HG03575 (cell line): ENCODE measurements around the gene AGPS.
A peak's percentile ranks its signal among the peaks of the same experiment; 100 is the strongest.
"Not testable (repeated sequence)": the region's sequence is repeated elsewhere in the genome, so short reads cannot be mapped to it uniquely, and the experiment has no call there.

ENCODE experiments used
- ATAC-seq: cut with Tn5 transposase; IDR thresholded peaks from one replicate; pipeline ENCODE4 v1.9.1; 2021; ENCODE audit not compliant: unreplicated experiment, insufficient number of reproducible peaks, low FRiP score; ENCODE audit errors: extremely low read depth

Gene AGPS

DNA sequence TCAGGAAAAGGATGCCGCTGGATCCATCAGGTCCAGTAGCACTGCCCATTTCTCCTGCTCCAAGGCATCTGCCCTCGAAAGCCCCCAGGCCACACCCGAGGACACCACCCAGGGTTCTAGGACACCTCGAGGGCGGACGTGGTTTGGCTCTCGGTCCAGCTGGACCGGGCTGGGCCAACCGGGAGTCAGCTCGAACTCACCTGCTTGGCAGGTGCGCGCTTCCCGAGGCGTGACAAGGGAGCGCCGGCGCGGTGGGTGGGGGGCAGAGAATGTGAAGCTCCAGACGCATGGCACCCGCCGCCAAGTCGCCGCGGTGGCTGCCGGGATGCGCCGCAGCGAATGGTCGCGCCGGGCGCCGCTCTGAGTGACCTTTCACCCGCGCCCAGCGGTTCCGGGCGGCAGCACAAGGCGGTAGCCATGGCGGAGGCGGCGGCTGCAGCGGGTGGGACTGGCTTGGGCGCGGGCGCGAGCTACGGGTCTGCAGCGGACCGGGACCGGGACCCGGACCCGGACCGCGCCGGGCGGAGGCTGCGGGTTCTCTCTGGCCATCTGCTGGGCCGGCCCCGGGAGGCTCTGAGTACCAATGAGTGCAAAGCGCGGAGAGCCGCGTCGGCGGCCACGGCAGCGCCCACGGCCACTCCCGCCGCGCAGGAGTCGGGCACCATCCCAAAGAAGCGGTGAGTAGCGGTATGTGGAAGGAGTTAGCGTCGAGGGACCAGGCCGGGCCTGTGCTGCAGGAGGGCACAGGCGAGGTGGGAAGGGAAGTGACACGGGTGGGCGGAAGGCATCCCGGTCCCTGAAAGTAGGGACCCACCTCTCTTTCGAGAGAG is at the start of gene AGPS:
Gene AGPS, plus strand, starts transcription at position 401 of the 830 bp plus-strand sequence. Its CDS starts 17 bp downstream, at position 418.
- ATAC-seq, result peak; percentile 43

DNA sequence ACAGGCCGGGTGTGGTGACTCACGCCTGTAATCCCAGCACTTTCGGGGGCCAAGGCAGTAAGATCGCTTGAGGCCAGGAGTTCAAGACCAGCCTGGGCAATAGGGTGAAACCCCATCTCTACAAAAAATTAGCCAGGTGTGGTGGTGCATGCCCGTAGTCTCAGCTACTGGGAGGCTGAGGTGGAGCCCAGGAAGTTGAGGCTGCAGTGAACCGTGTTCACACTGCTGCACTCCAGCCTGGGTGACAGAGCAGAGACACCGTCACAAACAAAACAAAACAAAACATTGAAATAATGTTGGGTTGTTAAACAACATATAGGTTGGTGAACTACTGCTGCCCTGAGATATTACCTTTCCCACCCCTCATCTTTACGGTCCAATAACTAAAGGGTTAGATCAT is 48.8 kb upstream of the AGPS start:
- no peak for ATAC-seq

DNA sequence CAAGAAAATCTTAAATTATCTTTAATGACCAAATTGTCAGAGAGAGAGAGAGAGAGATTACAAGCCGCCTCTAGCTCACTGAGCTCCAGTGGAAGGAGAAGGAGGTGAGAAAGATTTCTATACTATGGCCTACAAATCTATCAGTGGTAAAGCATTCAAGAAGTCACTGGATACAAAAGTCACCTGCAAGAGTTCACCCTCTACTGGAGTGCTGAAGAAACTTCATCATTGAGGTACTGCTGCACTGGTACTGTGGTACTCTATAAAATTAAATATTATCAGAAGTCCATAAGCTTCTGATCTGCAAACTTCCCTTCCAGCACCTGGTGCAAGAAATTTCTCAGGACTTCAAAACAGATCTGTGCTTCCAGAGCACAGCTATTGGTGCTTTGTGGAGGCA is 48.3 kb upstream of the AGPS start:
- no peak for ATAC-seq

- ATAC-seq, result no peak
These were observed 46.4 kb upstream of the AGPS start for GRCh38 chr2:177346192-177346591.

DNA sequence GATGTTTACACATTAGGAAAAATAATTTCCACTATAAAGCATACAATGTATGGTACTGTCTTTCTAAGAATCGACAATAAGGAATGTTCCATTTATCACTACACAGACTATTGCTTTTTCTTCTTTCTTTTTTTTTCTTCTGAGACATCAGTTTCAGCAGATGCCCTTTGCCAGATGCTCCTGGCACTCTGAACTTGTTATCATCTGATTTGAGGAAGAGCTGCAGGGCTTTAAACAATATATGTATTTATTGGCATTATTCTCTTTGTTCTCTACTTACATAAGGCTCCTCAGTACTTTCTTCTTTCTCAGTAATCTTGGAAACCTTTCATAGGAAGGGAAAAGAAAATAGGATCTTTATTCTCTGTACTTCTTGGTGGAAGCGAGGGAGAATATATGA is 45.0 kb upstream of the AGPS start:
- no peak for ATAC-seq

DNA sequence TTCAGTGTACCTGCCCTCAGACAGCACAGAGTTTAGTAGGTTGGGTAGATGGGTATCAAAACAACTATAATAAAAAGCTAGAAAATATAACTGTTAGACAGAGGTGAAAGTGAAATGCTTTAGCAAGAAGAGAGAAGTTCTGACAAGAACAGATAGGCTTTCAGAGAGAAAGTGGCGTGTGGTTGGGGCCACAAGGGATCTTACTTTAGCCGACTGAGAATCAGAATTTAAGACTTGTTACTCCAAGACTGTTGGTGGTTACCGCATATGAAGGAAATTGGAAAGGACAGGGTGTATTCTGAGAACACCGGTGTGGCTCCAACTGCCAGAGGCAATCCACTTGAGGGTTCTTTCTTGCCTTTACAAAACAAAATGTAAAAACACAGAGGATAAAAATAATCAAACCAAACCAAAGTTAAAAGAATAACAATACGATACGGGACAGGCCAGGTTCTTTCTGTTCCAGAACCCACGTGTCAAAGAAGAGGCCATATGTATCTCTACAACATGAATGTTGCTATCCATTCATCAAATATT is 44.4 kb upstream of the AGPS start:
- ATAC-seq, result no peak

GRCh38 chr2:177348733-177349693 is 43.6 kb upstream of the AGPS start:
- no peak for ATAC-seq

DNA sequence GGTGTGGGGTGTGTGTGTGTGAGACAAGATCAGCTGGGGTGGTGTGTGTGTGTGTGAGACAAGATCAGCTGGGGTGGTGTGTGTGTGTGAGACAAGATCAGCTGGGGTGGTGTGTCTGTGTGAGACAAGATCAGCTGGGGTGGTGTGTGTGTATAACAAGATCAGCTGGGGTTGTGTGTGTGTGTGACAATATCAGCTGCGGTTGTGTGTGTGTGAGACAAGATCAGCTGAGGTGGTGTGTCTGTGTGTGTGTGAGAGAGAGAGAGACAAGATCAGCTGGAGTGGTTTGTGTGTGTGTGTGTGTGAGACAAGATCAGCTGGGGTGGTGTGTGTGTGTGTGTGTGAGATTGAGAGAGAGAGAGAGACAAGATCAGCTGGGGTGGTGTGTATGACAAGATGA is 41.9 kb upstream of the AGPS start:
- ATAC-seq, result not testable (repeated sequence)

DNA sequence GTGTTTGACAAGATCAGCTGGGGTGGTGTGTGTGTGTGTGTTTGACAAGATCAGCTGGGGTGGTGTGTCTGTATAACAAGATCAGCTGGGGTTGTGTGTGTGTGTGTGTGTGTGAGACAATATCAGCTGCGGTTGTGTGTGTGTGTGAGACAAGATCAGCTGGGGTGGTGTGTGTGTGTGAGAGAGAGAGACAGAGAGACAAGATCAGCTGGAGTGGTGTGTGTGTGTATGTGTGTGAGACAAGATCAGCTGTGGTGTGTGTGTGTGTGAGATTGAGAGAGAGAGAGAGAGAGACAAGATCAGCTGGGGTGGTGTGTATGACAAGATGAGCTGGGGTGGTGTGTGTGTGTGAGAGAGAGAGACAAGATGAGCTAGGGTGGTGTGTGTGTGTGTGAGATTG is 41.5 kb upstream of the AGPS start:
- ATAC-seq, result not testable (repeated sequence)

DNA sequence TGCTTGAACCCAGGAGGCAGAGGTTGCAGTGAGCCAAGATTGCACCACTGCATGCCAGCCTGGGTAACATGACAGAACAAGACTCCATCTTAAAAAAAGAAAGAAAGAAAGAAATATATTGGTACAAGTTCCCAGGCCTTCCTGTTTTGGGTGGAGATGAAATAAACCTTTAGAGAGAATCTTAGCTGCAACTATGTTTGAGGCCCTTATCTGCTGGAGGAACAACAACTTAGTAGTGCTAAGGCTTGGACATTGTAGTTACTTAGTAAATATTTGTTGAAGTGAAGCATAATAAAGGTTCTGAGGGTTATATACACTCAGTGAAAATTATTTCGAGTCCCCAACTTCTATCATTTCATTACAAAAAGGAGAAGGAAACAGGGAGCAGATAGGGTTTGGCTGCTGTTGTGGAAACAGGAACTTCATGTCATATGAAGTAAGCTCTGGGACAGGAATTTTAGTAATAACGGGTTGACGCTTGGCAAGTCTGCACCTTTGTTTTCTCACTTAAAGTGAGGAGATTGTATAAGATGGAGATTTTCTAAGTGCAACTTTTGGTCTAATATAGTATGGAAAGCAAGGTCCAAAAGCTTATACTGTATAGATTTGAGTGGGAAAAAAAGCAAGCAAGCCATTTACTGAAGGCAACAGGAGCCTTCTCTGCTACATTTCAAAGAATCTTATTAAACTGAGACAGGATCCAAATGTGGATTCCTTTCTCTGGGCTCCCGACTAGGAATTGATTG is 40.0 kb upstream of the AGPS start:
- no peak for ATAC-seq

- no peak for ATAC-seq
These were observed 39.4 kb upstream of the AGPS start for GRCh38 chr2:177353187-177353478.

- not testable (repeated sequence) for ATAC-seq
These were observed 38.0 kb upstream of the AGPS start for GRCh38 chr2:177354541-177354940.

GRCh38 chr2:177355874-177356273 is 36.7 kb upstream of the AGPS start:
- no peak for ATAC-seq

GRCh38 chr2:177359836-177360595 is 32.6 kb upstream of the AGPS start:
- ATAC-seq, result no peak

GRCh38 chr2:177362499-177362898 is 30.1 kb upstream of the AGPS start:
- ATAC-seq, result no peak

- no peak for ATAC-seq
These were observed 29.2 kb upstream of the AGPS start for GRCh38 chr2:177363332-177363731.

DNA sequence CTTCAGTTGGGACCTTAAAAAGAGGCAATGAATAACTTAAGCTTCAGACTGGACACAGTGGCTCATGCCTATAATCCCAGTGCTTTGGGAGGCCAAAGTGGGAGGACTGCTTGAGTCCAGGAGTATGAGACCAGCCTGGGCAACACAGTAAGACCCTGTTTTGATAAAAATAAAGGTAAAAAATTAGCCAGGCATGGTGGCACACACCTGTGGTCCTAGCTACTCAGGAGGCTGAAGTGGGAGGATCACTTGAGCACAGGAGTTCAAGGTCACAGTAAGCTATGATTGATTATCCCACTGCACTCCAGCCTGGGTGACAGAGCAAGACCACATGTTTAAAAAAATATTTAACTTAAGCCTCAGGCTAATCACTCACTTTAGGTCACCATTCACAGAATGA is 26.8 kb upstream of the AGPS start:
- not testable (repeated sequence) for ATAC-seq

GRCh38 chr2:177368023-177368422 is 24.6 kb upstream of the AGPS start:
- ATAC-seq, result not testable (repeated sequence)
